ENCODE results near the gene FSTL1.

FSTL1 gene

GRCh38 chr3:120440001-120440703, 10.6 kb downstream of the FSTL1 start:
- no peak for DNase-seq (ENCODE audit: low spot score)

- no peak for DNase-seq (ENCODE audit: low spot score)
Observed at GRCh38 chr3:120438665-120439370, 12.0 kb downstream of the FSTL1 start.

DNA sequence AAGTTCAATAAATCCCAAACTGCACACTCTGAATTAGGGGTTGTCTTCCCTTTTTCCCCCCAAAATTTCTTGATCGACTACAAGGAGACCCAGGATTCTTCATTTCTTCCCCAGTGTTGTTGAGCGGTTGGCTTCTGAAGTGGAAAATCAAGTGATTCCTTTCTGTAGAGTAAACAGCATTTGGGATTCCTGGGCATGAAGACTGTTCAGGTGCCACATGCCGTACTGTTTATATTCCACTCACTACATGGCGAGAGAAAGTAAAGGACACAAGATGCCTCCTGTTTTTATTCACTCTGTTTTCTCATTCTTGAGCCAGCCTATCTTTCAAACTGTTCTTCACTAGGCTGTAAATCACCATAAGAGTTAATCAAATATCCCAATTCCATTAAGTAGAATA, 12.6 kb downstream of the FSTL1 start:
- no peak for DNase-seq (ENCODE audit: low spot score)

DNA sequence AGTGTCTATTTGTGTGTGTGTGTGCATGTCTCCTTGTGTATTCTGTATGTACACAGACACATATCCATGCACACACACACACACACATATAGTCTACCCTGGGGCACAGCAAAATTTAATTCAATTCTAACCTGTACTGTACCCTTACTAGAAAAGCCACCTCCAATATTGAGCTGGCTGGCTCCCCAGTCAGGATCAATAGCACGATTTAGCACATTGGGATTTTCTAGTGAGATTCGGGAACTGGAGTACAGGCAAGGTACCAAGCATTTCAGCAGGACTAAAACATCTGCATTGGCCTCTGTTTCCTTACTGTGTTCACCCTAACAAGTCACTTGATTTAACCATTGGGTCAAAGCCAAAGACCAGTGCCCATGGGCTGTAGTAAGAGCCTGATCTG, 13.2 kb downstream of the FSTL1 start:
- no peak for DNase-seq (ENCODE audit: low spot score)

GRCh38 chr3:120436523-120437050, 14.2 kb downstream of the FSTL1 start:
- DNase-seq (ENCODE audit: low spot score), result no peak

GRCh38 chr3:120435621-120436020, 15.2 kb downstream of the FSTL1 start:
- DNase-seq (ENCODE audit: low spot score), result peak; percentile 33

GRCh38 chr3:120433662-120434331, 17.0 kb downstream of the FSTL1 start:
- DNase-seq (ENCODE audit: low spot score), result no peak

- DNase-seq (ENCODE audit: low spot score), result no peak
Observed at GRCh38 chr3:120432150-120432860, 18.5 kb downstream of the FSTL1 start.

DNA sequence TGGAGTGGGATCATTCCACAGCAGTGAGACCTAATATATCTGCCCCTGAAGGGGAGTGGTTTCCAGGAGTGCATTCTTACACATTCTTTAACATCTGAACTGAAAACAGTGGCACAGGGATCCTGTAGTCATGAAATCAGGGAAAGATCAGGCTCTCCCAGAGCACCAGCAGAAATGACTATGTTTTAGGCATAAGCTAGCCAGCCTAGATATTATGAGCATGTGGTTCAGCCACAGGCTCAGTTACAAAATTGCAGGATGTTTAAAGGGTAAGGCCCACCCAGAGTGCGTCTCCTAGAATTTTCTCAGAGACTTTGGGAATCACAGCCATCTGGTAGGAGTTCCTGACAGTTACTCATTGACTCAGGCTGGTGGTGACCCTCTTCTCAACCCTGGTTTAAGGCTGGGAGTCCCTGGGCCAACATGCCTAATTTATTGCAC, 20.9 kb downstream of the FSTL1 start:
- DNase-seq (ENCODE audit: low spot score), result no peak

DNA sequence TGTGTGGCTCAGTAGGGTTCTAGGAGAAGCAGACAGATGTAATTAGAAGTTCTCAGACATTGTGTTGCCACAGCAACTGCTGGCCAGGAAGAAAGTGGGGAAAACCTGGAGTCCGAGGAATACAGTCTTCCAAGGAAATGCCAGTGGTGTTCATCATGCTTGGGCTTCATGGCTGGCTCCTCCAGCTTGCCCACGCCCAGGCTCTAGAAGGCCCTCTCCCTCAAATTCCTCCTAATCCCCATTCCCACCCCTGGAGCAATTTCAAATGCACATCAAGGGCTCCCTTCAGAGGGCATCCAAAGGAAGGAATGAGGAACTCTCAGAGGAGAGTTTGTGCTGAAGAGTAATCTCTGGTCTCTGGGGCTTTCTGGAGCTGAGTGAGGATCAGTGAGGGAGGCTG, 21.9 kb downstream of the FSTL1 start:
- DNase-seq (ENCODE audit: low spot score), result no peak

- no peak for DNase-seq (ENCODE audit: low spot score)
Observed at GRCh38 chr3:120427201-120427600, 23.6 kb downstream of the FSTL1 start.

DNA sequence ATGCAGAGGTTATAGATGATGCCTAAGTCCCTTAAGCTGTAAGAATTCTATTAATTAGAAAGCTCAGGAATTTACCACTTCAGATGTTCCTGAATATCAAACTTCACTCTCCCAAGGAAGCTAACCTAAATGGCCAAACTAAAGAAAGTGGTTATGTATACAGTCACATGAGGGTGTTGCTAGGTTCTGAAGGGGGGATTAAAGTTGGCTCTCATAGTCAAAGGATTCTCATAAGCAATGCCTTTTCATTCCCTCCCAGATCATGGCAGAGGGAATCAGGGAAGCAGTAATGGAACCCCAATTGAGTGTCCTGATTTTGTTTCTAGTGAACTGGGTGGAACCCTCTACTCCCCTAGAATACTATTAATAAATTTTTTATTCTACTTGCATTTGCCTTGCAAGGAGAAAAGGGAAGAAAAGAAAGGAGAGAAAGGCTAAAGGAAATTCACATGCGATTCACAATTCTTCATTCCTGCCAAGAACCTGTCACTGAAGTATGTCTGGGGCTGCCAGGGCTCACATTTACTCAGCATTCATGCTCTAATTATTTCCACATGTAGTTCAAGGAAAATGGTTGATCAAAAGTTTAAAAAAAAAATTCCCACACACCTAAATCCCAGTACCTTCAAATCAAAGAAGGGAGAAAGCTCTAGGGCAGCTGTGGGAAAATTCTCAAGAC, 25.1 kb downstream of the FSTL1 start:
- DNase-seq (ENCODE audit: low spot score), result no peak

- no peak for DNase-seq (ENCODE audit: low spot score)
Observed at GRCh38 chr3:120424976-120425570, 25.7 kb downstream of the FSTL1 start.

GRCh38 chr3:120424506-120424905, 26.3 kb downstream of the FSTL1 start:
- DNase-seq (ENCODE audit: low spot score), result no peak

GRCh38 chr3:120423432-120423831, 27.4 kb downstream of the FSTL1 start:
- DNase-seq (ENCODE audit: low spot score), result no peak

DNA sequence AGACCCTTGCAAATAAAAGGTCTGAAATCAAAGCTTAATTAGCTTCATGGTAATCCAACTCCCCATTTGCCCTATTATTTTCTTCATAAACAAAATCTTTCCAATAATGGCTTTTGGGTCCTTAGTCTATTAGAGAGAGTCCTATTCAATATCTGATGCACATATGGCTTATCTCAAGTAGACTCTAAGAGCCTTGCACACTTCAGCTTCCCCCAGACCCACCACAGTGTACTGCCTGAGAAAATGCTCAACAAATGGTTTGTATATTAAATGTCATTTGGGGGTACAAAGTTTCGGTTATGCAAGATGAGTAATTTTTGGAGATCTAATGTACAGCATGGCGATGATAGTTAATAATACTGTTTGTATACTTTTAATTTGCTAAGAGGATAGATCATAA, 28.9 kb downstream of the FSTL1 start:
- no peak for DNase-seq (ENCODE audit: low spot score)

DNA sequence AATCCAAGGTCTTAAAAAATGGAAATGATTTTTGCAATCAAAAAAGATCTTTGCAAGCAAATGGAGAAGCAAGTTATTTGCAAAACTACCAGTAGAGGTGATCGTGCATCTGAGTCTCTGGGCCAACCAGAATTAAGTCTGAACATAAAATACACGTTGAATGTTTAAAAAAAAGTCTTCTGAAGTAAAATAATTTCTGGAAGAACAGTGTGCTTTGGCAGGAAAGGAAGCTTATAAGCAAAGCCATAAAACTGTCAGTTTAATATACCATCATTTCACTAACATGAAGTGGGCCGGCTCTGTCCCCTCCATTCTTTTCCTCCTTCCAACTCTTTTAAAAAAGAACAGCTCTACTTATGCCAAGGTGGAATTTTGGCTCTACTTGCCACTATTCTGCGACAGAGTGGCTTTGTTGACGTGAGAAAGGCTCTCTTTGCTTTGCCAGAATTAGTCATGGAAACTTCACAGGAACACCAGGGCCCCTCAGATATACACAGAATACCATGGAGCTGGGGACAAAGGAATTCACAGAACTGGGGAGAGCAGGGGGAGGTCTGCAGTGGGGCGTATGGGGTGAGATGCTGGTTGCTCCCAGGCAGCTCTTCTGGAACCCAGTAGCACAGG, 29.8 kb downstream of the FSTL1 start:
- DNase-seq (ENCODE audit: low spot score), result no peak

GRCh38 chr3:120420360-120420759, 30.4 kb downstream of the FSTL1 start:
- DNase-seq (ENCODE audit: low spot score), result no peak

DNA sequence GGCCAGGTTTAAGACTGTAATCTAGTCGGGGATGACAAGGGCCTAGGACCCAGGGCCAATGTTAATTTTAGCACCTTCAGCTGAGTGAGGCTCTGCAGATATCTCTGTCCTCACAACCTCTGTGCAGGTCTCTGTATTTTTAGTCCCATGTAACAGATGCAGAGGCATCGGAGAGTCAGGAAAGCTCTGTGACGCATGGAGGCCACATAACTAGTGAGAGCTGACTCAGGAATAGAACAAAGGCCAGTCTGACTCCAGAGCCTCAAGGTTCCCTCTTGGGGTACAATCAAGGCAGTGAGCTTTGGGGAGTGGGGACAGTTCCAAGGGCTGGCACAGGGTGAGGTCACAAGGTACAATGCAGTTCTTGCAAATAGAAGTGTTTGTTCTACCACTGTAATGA, 31.0 kb downstream of the FSTL1 start:
- DNase-seq (ENCODE audit: low spot score), result no peak

- peak; percentile 79 for DNase-seq (ENCODE audit: low spot score)
Observed at GRCh38 chr3:120418866-120419490, 31.8 kb downstream of the FSTL1 start.

Measured in SW480 (cell line).